ENCODE measurements around the gene KANK2.
"Not testable (repeated sequence)": the region's sequence is repeated elsewhere in the genome, so short reads cannot be mapped to it uniquely, and the experiment has no call there.

KANK2 gene

GRCh38 chr19:11195681-11196080, 1.7 kb downstream of the KANK2 start:
- no peak for DNase-seq

GRCh38 chr19:11194656-11195558, 2.4 kb downstream of the KANK2 start:
- DNase-seq: no peak

DNA sequence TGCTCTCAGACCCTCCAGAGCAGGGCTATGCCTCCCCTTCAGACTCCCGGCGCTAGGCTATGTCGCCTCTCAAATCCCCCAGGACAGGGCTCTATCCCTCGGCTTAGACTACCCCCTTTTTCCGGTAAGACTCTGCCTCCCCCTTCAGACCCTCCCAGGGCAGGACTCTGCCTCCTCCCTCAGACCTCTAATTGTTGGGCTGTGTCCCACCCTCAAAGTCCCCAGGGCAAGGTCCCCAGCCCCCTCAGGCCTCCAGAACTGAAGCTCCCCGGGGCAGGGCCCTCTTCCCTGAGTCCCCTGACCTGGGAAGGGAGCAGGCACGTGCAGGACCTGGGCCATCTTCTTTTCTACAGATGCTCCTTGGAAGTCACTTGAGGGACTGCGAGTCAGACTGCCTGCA, 3.2 kb downstream of the KANK2 start:
- DNase-seq: no peak

GRCh38 chr19:11192957-11193939, 4.1 kb downstream of the KANK2 start:
- no peak for DNase-seq

- no peak for DNase-seq
Measured at GRCh38 chr19:11191934-11192333, 5.4 kb downstream of the KANK2 start.

DNA sequence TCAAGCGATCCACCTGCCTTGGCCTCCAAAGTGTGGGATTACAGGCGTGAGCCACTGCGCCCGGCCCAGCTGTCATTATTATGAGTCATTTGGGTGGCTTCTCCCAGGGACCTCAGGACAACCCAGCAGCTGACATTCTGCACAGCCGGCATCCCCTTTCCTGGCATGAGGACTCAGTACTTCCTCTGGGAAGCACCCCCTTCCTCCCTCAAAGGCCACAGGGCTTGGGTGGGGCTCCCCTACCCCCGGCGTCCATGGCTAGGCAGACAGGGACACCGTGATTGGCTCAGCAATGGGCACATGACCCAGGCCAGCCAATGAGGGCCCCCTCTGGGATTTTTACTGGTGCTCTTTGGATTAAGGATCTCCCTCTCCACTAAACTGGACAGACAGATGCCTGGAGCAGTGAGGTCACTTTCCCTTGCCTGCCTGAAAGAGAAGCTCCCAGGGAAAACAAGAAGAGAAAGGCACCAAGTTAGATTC, 6.0 kb downstream of the KANK2 start:
- DNase-seq: no peak

DNA sequence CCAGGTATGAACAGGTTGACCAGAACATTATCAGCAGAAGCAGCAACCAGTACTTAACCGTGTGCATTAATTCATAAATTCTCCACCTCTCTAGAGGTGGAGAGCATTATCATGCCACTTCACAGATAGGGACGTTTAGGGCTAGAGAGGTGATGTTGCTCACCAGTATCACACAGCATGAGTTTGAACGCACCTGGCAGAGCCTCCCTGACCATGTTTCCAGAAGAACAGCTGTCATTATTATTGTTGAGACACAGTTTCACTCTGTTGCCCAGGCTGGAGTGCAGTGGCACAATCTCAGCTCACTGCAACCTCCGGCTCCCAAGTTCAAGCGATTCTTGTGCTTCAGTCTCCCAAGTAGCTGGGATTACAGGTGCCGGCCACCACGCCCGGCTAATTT, 6.8 kb downstream of the KANK2 start:
- no peak for DNase-seq

GRCh38 chr19:11187441-11187840, 9.9 kb downstream of the KANK2 start:
- DNase-seq: no peak

DNA sequence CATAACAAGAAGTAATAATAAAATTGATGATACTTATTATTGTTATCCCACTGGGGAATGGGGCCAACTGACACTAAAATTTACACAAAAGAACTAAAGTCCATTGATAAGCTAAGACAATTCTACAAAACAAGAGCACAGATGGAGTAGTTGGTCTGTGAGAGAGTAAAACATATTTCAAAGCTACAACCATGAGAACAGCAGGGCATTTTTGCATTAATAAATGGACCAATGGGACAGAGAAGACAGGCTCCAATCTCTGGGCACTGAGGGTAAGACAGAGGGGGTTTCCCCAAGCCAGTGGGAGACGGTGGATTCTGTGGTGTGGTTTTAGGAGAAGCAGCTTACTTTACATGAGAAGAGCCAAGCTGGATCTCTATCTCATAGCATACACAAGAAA, 14.4 kb downstream of the KANK2 start:
- DNase-seq: no peak

GRCh38 chr19:11181488-11181887, 15.9 kb downstream of the KANK2 start:
- DNase-seq: no peak

- not testable (repeated sequence) for DNase-seq
Measured at GRCh38 chr19:11180975-11181374, 16.4 kb downstream of the KANK2 start.

DNA sequence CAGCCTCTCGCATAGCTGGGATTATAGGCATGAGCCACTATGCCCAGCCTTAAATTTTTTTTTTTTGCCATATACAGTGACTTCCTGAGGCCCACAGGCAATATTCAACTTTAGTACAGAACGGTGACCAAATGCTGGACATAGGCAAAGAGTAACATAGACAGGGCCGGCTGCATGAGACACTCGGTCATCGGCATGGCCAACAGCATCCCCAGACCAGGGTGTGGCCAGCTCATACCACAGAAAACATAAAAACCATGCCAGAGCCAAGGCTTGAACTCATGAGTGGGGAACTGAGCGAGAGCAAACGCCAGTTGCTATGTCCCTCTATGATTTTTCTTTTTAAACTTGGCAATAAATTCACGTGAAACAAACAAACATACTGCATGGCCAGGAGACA, 17.0 kb downstream of the KANK2 start:
- no peak for DNase-seq

DNA sequence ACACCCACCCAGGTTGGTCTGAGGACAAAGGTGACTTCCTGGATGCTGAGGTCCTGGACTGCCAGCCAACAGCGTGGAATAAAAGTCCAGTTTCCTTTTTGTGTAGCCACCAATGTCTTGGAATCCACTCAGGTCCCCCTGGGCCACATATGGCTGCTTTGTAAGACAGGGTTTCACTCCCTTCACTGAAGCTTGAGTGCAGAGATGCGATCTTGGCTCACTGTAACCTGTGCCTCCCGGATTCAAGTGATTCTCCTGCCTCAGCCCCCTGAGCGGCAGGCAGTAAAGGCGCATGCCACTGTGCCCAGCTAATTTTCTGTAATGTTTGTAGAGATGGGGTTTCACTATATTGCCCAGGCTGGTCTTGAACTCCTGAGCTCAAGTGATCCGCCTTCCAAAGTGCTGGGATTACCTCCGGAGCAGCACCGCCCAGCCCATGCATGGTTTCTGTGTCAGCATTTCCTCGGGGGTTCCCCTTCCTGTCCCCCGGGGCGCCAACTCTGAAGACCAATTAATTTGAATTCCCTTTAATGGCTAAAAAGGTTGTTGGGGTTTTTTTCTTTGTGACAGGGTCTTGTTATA, 17.5 kb downstream of the KANK2 start:
- DNase-seq: no peak

DNA sequence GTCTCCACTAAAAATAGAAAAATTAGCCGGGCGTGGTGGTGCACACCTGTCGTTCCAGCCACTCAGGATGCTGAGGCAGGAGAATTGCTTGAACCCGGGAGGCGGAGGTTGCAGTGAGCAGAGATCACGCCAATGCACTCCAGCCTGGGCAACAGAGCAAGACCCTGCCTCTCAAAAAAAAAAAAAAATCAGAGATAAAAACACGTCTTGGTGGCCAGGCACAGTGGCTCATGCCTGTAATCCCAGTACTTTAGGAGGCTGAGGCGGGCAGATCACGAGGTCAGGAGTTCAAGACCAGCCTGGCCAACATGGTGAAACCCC, 18.2 kb downstream of the KANK2 start:
- DNase-seq: not testable (repeated sequence)

GRCh38 chr19:11177592-11177991, 19.8 kb downstream of the KANK2 start:
- no peak for DNase-seq

- no peak for DNase-seq
Measured at GRCh38 chr19:11176466-11177193, 20.7 kb downstream of the KANK2 start.

- DNase-seq: no peak
Measured at GRCh38 chr19:11175920-11176319, 21.4 kb downstream of the KANK2 start.

GRCh38 chr19:11174336-11174735, 23.0 kb downstream of the KANK2 start:
- no peak for DNase-seq

GRCh38 chr19:11173516-11174155, 23.7 kb downstream of the KANK2 start:
- DNase-seq: no peak

GRCh38 chr19:11172576-11172975, 24.8 kb downstream of the KANK2 start:
- DNase-seq: no peak

GRCh38 chr19:11171144-11171543, 26.2 kb downstream of the KANK2 start:
- DNase-seq: no peak

Data from NCI-H1417 treated with DMSO at 0.1 percent for 48 hours (cell line).